K562 (cell line): ENCODE results near the gene WIPF3. TPM values are rescaled to one million over a fixed set of nuclear protein-coding genes. Genes with fewer than 3 reads are reported as not detected.
A peak's percentile ranks its signal among the peaks of the same experiment; 100 is the strongest.

Experiments used
- ATF7 ChIP-seq: fragments of 450-650 bp; IDR thresholded peaks from 2 replicates; pipeline ENCODE4 v1.7.1; 2014; ENCODE audit warnings: mild to moderate bottlenecking, moderate library complexity
- COPS2 ChIP-seq: fragments of 450-650 bp; conservative IDR thresholded peaks from 2 replicates; pipeline ENCODE4 v1.6.1; 2016; ENCODE audit warnings: mild to moderate bottlenecking, moderate library complexity
- EHMT2 ChIP-seq: fragments of 450-650 bp; IDR thresholded peaks from 2 replicates; pipeline ENCODE4 v1.6.1; 2018; ENCODE audit warnings: antibody characterized with exemption
- IFI16 ChIP-seq: fragments of 250-450 bp; sonication (Bioruptor Pico); IDR thresholded peaks from 2 replicates; pipeline ENCODE4 v2.1.2; 2022; ENCODE audit warnings: mild to moderate bottlenecking, inconsistent platforms
- KAT7 ChIP-seq: sonication (generic); formaldehyde crosslinking; IDR thresholded peaks from 2 replicates; pipeline ENCODE4 v1.8.0; 2022; ENCODE audit warnings: missing genetic modification reagents, mild to moderate bottlenecking, borderline replicate concordance
- LEF1 ChIP-seq: fragments of 450-650 bp; IDR thresholded peaks from 2 replicates; pipeline ENCODE4 v1.6.1; 2016; ENCODE audit warnings: mild to moderate bottlenecking
- MAFF ChIP-seq: IDR thresholded peaks from 2 replicates; pipeline ENCODE4 v1.6.1; 2012; ENCODE audit warnings: low read length, improper control_type of control experiment
- MYBL2 ChIP-seq, 2 experiments: fragments of 450-650 bp in 1 of 2; sonication (generic) in 1 of 2; formaldehyde crosslinking in 1 of 2; IDR thresholded peaks; 2 replicates each; pipeline versions ENCODE4 v1.6.1 to v1.8.1; 2017 to 2022; ENCODE audit warnings: borderline replicate concordance in 1 of 2, inconsistent platforms in 1 of 2, low read depth in 1 of 2, mild to moderate bottlenecking in 1 of 2, missing genetic modification reagents in 1 of 2, moderate library complexity in 1 of 2
- NFXL1 ChIP-seq: fragments of 450-650 bp; formaldehyde crosslinking; IDR thresholded peaks from 2 replicates; pipeline ENCODE4 v1.4.0; 2021; ENCODE audit warnings: mild to moderate bottlenecking
- POLR2B ChIP-seq: fragments of 450-650 bp; IDR thresholded peaks from 2 replicates; pipeline ENCODE4 v1.6.1; 2018; ENCODE audit warnings: low read depth; ENCODE audit not compliant: partially characterized antibody
- PYGO2 ChIP-seq: fragments of 450-650 bp; IDR thresholded peaks from 2 replicates; pipeline ENCODE4 v1.6.1; 2016; ENCODE audit warnings: mild to moderate bottlenecking, missing genetic modification characterization, moderate library complexity, missing compliant biosample characterization
- TGIF2 ChIP-seq: sonication (generic); formaldehyde crosslinking; IDR thresholded peaks from 2 replicates; pipeline ENCODE4 v1.8.1; 2022; ENCODE audit warnings: mild to moderate bottlenecking, missing genetic modification reagents, moderate library complexity
- ZNF316 ChIP-seq: fragments of 450-650 bp; IDR thresholded peaks from 2 replicates; pipeline ENCODE4 v1.6.1; 2016
- ZNF707 ChIP-seq: fragments of 250-450 bp; sonication (Bioruptor Pico); conservative IDR thresholded peaks from 2 replicates; pipeline ENCODE4 v1.8.0; 2022; ENCODE audit warnings: inconsistent platforms, mild to moderate bottlenecking, moderate library complexity
- polyA plus RNA-seq, 8 experiments: library from polyadenylated mRNA; depleted of rRNA in 4 of 8; stranded (reverse) in 5 of 8; unstranded in 3 of 8; fragments of >200 nt; fragmentation: Nextera tagmentation in 2 of 8; fragmentation: Illumina TruSeq in 1 of 8; extraction: Ambion mirVana in 2 of 8; extraction: Trizol in 1 of 8; gene quantifications; 2 replicates each; pipeline versions ENCODE4 v1.2.1 to v1.2.3, GENCODE V29; 2011 to 2014; ENCODE audit warnings: inconsistent platforms in 1 of 8, missing spikeins in 1 of 8
- total RNA-seq, 7 experiments: library from RNA; depleted of rRNA in 6 of 7; stranded (reverse); fragments of >200 nt in 6 of 7; fragmentation: Illumina TruSeq in 2 of 7; extraction: Trizol in 2 of 7; gene quantifications; 2 replicates each; pipeline versions ENCODE4 v1.2.1 to v1.2.3, GENCODE V29; 2011 to 2021; ENCODE audit warnings: low replicate concordance in 1 of 7
- TF ChIP-seq, protein P1 (sequence below): sonication (generic); formaldehyde crosslinking; IDR thresholded peaks from 2 replicates; pipeline ENCODE4 v1.8.1; 2023; ENCODE audit warnings: mild to moderate bottlenecking, missing genetic modification reagents
- TF ChIP-seq, protein P2 (sequence below): sonication (generic); formaldehyde crosslinking; IDR thresholded peaks from 2 replicates; pipeline ENCODE4 v1.8.1; 2023; ENCODE audit warnings: mild to moderate bottlenecking, missing genetic modification reagents
- TF ChIP-seq, protein P3 (sequence below): sonication (generic); formaldehyde crosslinking; IDR thresholded peaks from 2 replicates; pipeline ENCODE4 v1.8.0; 2022; ENCODE audit warnings: missing genetic modification reagents, mild to moderate bottlenecking, moderate library complexity, borderline replicate concordance
- TF ChIP-seq, protein P4 (sequence below): fragments of 450-650 bp; formaldehyde crosslinking; IDR thresholded peaks from 2 replicates; pipeline ENCODE4 v1.4.0; 2020; ENCODE audit warnings: mild to moderate bottlenecking
- TF ChIP-seq, protein P5 (sequence below): sonication (generic); formaldehyde crosslinking; IDR thresholded peaks from 2 replicates; pipeline ENCODE4 v1.9.0; 2022; ENCODE audit warnings: mild to moderate bottlenecking, missing genetic modification reagents
- TF ChIP-seq, protein P6 (sequence below): fragments of 200-800 bp; sonication (Bioruptor generic); IDR thresholded peaks from 2 replicates; pipeline ENCODE4 v1.6.1; 2017; ENCODE audit warnings: missing genetic modification characterization, missing compliant biosample characterization

The WIPF3 gene
- total and polyA plus RNA-seq, 9 of the 15 experiments (the other 6 are each of a cell fraction or from before 2014, with no cell fraction given): 0.18 to 3.2 (median 1.7) TPM

DNA sequence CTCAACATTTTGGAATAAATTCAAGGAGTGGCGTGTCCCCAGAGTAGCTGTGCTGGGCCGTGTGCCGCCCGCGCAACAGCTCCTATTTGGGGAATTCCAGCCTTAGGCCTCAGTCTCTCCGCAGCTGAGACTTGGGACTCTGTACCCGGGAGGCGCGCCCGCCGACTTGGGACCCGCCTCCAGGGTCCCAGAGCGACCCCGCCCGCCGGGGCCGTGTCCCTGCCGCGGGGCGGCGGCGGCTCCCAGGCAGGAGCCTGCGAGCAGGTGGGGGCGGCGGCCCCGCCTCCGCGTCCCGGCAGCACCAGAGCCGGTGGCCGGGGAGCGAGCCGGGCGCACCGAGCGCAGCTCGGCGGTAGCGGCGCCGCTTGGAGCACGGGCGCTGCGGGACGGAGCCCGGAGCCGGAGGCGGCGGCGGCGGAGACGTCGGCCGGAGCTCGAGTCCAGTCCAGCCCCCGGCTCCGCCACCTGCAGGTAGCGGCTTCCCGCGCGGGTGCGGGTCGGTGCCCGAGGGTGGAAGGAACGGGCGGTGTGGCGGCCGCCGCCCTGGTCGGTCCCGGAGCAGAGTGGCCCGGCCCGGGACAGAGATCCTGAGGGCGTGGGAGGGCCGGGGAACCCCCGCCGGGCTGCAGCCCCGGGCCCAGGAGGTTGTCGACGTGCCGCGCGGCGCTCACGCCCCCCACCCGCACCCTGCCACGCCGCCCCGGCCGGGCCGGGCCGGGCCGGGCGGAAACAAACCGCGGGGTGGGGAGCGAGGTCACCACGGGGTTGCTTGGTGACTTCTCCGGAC is at the start of gene WIPF3 (continued):
- TF ChIP-seq, protein P1, sequence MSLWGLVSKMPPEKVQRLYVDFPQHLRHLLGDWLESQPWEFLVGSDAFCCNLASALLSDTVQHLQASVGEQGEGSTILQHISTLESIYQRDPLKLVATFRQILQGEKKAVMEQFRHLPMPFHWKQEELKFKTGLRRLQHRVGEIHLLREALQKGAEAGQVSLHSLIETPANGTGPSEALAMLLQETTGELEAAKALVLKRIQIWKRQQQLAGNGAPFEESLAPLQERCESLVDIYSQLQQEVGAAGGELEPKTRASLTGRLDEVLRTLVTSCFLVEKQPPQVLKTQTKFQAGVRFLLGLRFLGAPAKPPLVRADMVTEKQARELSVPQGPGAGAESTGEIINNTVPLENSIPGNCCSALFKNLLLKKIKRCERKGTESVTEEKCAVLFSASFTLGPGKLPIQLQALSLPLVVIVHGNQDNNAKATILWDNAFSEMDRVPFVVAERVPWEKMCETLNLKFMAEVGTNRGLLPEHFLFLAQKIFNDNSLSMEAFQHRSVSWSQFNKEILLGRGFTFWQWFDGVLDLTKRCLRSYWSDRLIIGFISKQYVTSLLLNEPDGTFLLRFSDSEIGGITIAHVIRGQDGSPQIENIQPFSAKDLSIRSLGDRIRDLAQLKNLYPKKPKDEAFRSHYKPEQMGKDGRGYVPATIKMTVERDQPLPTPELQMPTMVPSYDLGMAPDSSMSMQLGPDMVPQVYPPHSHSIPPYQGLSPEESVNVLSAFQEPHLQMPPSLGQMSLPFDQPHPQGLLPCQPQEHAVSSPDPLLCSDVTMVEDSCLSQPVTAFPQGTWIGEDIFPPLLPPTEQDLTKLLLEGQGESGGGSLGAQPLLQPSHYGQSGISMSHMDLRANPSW (CRISPR knock-in tag): no peak
- TF ChIP-seq, protein P2, sequence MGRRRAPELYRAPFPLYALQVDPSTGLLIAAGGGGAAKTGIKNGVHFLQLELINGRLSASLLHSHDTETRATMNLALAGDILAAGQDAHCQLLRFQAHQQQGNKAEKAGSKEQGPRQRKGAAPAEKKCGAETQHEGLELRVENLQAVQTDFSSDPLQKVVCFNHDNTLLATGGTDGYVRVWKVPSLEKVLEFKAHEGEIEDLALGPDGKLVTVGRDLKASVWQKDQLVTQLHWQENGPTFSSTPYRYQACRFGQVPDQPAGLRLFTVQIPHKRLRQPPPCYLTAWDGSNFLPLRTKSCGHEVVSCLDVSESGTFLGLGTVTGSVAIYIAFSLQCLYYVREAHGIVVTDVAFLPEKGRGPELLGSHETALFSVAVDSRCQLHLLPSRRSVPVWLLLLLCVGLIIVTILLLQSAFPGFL (CRISPR knock-in tag): no peak
- no peak for TF ChIP-seq IFI16 (CRISPR knock-in tag)
- TF ChIP-seq COPS2: no peak
- TF ChIP-seq POLR2B: no peak
- TF ChIP-seq ZNF707: no peak
- TF ChIP-seq MAFF: no peak
- no peak for TF ChIP-seq MYBL2 (IDR thresholded peaks at IDR 0.05; ENCODE audit: low read depth)
- TF ChIP-seq MYBL2 (CRISPR knock-in tag; IDR thresholded peaks at IDR 0.05; ENCODE audit: borderline replicate concordance): no peak
- TF ChIP-seq, protein P3, sequence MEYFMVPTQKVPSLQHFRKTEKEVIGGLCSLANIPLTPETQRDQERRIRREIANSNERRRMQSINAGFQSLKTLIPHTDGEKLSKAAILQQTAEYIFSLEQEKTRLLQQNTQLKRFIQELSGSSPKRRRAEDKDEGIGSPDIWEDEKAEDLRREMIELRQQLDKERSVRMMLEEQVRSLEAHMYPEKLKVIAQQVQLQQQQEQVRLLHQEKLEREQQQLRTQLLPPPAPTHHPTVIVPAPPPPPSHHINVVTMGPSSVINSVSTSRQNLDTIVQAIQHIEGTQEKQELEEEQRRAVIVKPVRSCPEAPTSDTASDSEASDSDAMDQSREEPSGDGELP (CRISPR knock-in tag): no peak
- TF ChIP-seq PYGO2: no peak
- TF ChIP-seq, protein P4, sequence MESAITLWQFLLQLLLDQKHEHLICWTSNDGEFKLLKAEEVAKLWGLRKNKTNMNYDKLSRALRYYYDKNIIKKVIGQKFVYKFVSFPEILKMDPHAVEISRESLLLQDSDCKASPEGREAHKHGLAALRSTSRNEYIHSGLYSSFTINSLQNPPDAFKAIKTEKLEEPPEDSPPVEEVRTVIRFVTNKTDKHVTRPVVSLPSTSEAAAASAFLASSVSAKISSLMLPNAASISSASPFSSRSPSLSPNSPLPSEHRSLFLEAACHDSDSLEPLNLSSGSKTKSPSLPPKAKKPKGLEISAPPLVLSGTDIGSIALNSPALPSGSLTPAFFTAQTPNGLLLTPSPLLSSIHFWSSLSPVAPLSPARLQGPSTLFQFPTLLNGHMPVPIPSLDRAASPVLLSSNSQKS (CRISPR knock-in tag): no peak
- no peak for TF ChIP-seq TGIF2 (CRISPR knock-in tag)
- TF ChIP-seq LEF1: no peak
- no peak for TF ChIP-seq KAT7 (CRISPR knock-in tag)
- TF ChIP-seq EHMT2: no peak
- TF ChIP-seq ATF7: no peak
- TF ChIP-seq, protein P5, sequence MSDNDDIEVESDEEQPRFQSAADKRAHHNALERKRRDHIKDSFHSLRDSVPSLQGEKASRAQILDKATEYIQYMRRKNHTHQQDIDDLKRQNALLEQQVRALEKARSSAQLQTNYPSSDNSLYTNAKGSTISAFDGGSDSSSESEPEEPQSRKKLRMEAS (CRISPR knock-in tag): no peak
- no peak for TF ChIP-seq ZNF316
- TF ChIP-seq NFXL1: no peak
- TF ChIP-seq, protein P6, sequence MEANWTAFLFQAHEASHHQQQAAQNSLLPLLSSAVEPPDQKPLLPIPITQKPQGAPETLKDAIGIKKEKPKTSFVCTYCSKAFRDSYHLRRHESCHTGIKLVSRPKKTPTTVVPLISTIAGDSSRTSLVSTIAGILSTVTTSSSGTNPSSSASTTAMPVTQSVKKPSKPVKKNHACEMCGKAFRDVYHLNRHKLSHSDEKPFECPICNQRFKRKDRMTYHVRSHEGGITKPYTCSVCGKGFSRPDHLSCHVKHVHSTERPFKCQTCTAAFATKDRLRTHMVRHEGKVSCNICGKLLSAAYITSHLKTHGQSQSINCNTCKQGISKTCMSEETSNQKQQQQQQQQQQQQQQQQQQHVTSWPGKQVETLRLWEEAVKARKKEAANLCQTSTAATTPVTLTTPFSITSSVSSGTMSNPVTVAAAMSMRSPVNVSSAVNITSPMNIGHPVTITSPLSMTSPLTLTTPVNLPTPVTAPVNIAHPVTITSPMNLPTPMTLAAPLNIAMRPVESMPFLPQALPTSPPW: peak; percentile 70
